WTC11 (cell line): ENCODE measurements around the gene ADGRA1. TPM values are rescaled to one million over a fixed set of nuclear protein-coding genes. Genes with fewer than 3 reads are reported as not detected.
A peak's percentile ranks its signal among the peaks of the same experiment; 100 is the strongest.

ENCODE experiments used
- ATAC-seq: fragments of 200-7000 bp; cut with Tn5 transposase; 2 replicates; pipeline ENCODE4 v1.10.0; 2021; ENCODE audit warnings: mild to moderate bottlenecking, moderate library complexity
- CTCF ChIA-PET: fragments of 300-600 bp; sonication (Branson Sonifier 250); formaldehyde crosslinking; loops from one replicate; lab custom pipeline; 2021; ENCODE audit warnings: antibody characterized with exemption; lab: Charles Lee
- POLR2A ChIA-PET: fragments of 350-600 bp; sonication (Branson Sonifier 250); formaldehyde crosslinking; loops from one replicate; lab custom pipeline; 2021; ENCODE audit warnings: antibody characterized with exemption; lab: Charles Lee
- DNase-seq: peaks from one replicate; pipeline ENCODE4 v3.0.0; 2021; ENCODE audit warnings: low spot score
- H3K27ac Mint-ChIP-seq: 2 replicates; pipeline ENCODE4 v1.8.0; 2021; ENCODE audit warnings: mixed read lengths
- H3K27me3 Mint-ChIP-seq: 2 replicates; pipeline ENCODE4 v1.8.0; 2021; ENCODE audit warnings: low read depth, mild to moderate bottlenecking, moderate library complexity, mixed read lengths
- H3K36me3 Mint-ChIP-seq: 2 replicates; pipeline ENCODE4 v1.8.0; 2021; ENCODE audit warnings: mixed read lengths
- H3K4me1 Mint-ChIP-seq: 2 replicates; pipeline ENCODE4 v1.8.0; 2022; ENCODE audit warnings: mixed read lengths
- H3K4me3 Mint-ChIP-seq: 2 replicates; pipeline ENCODE4 v1.8.0; 2021; ENCODE audit warnings: mild to moderate bottlenecking, moderate library complexity, mixed read lengths
- H3K9me3 Mint-ChIP-seq: 2 replicates; pipeline ENCODE4 v1.8.0; 2021; ENCODE audit warnings: mixed read lengths
- AFF4 ChIP-seq: sonication (generic); formaldehyde crosslinking; IDR thresholded peaks from 2 replicates; pipeline ENCODE4 v1.8.1; 2023; ENCODE audit warnings: mild to moderate bottlenecking, missing genetic modification reagents, borderline replicate concordance
- ATF1 ChIP-seq: sonication (generic); formaldehyde crosslinking; IDR thresholded peaks from 2 replicates; pipeline ENCODE4 v1.8.1; 2023; ENCODE audit warnings: mild to moderate bottlenecking, moderate library complexity, missing genetic modification reagents
- ATF2 ChIP-seq: sonication (generic); formaldehyde crosslinking; IDR thresholded peaks from 2 replicates; pipeline ENCODE4 v1.8.1; 2022; ENCODE audit warnings: low read depth, missing genetic modification reagents, borderline replicate concordance
- CDX4 ChIP-seq: fragments of 250-450 bp; sonication (Bioruptor Pico); IDR thresholded peaks from 2 replicates; pipeline ENCODE4 v1.9.0; 2021; ENCODE audit warnings: moderate library complexity, mild to moderate bottlenecking, inconsistent platforms, borderline replicate concordance
- EMX1 ChIP-seq: fragments of 250-450 bp; sonication (Bioruptor Pico); IDR thresholded peaks from 2 replicates; pipeline ENCODE4 v1.8.0; 2021; ENCODE audit warnings: mild to moderate bottlenecking
- ETV6 ChIP-seq: sonication (generic); formaldehyde crosslinking; IDR thresholded peaks from 2 replicates; pipeline ENCODE4 v1.8.1; 2022; ENCODE audit warnings: mild to moderate bottlenecking, missing genetic modification reagents
- FOXP4 ChIP-seq: sonication (generic); formaldehyde crosslinking; IDR thresholded peaks from 2 replicates; pipeline ENCODE4 v1.8.0; 2022; ENCODE audit warnings: mild to moderate bottlenecking, missing genetic modification reagents
- JAZF1 ChIP-seq: fragments of 250-450 bp; sonication (Bioruptor Pico); IDR thresholded peaks from 2 replicates; pipeline ENCODE4 v1.9.0; 2021; ENCODE audit warnings: moderate library complexity, mild to moderate bottlenecking, inconsistent platforms
- NFE2L1 ChIP-seq: sonication (generic); formaldehyde crosslinking; IDR thresholded peaks from 2 replicates; pipeline ENCODE4 v1.8.1; 2023; ENCODE audit warnings: missing genetic modification reagents
- NFYB ChIP-seq: sonication (generic); formaldehyde crosslinking; conservative IDR thresholded peaks from 2 replicates; pipeline ENCODE4 v1.8.0; 2022; ENCODE audit warnings: low read depth, missing genetic modification reagents
- NR2C2 ChIP-seq: sonication (generic); formaldehyde crosslinking; IDR thresholded peaks from 2 replicates; pipeline ENCODE4 v1.8.0; 2022; ENCODE audit warnings: mild to moderate bottlenecking, missing genetic modification reagents
- NR3C1 ChIP-seq: sonication (generic); formaldehyde crosslinking; conservative IDR thresholded peaks from 2 replicates; pipeline ENCODE4 v1.8.1; 2023; ENCODE audit warnings: low read depth, mild to moderate bottlenecking, missing genetic modification reagents
- OVOL2 ChIP-seq: fragments of 250-450 bp; sonication (Bioruptor Pico); IDR thresholded peaks from 2 replicates; pipeline ENCODE4 v1.9.0; 2021; ENCODE audit warnings: mild to moderate bottlenecking, borderline replicate concordance
- RELA ChIP-seq: sonication (generic); formaldehyde crosslinking; IDR thresholded peaks from 2 replicates; pipeline ENCODE4 v1.8.1; 2022; ENCODE audit warnings: missing genetic modification reagents, mild to moderate bottlenecking, borderline replicate concordance
- RORB ChIP-seq: fragments of 250-450 bp; sonication (Bioruptor Pico); IDR thresholded peaks from 2 replicates; pipeline ENCODE4 v1.9.0; 2021; ENCODE audit warnings: mild to moderate bottlenecking
- SMAD3 ChIP-seq: sonication (generic); formaldehyde crosslinking; IDR thresholded peaks from 2 replicates; pipeline ENCODE4 v1.8.0; 2022; ENCODE audit warnings: missing genetic modification reagents, mild to moderate bottlenecking, borderline replicate concordance
- TEAD1 ChIP-seq: sonication (generic); formaldehyde crosslinking; IDR thresholded peaks from 2 replicates; pipeline ENCODE4 v1.8.0; 2022; ENCODE audit warnings: mild to moderate bottlenecking, missing genetic modification reagents
- TEAD4 ChIP-seq: sonication (generic); formaldehyde crosslinking; IDR thresholded peaks from 2 replicates; pipeline ENCODE4 v1.8.0; 2022; ENCODE audit warnings: mild to moderate bottlenecking, missing genetic modification reagents
- TP53 ChIP-seq: sonication (generic); formaldehyde crosslinking; IDR thresholded peaks from 2 replicates; pipeline ENCODE4 v1.8.1; 2023; ENCODE audit warnings: mild to moderate bottlenecking, missing genetic modification reagents
- ZBTB21 ChIP-seq: sonication (generic); formaldehyde crosslinking; IDR thresholded peaks from 2 replicates; pipeline ENCODE4 v1.8.1; 2023; ENCODE audit warnings: mild to moderate bottlenecking, missing genetic modification reagents, borderline replicate concordance
- ZNF121 ChIP-seq: sonication (generic); formaldehyde crosslinking; IDR thresholded peaks from 2 replicates; pipeline ENCODE4 v1.8.0; 2023; ENCODE audit warnings: missing genetic modification reagents
- ZNF138 ChIP-seq: sonication (generic); formaldehyde crosslinking; conservative IDR thresholded peaks from 2 replicates; pipeline ENCODE4 v1.8.1; 2022; ENCODE audit warnings: mild to moderate bottlenecking, moderate library complexity, missing genetic modification reagents
- ZNF317 ChIP-seq: sonication (generic); formaldehyde crosslinking; IDR thresholded peaks from 2 replicates; pipeline ENCODE4 v1.8.1; 2023; ENCODE audit warnings: low read depth, mild to moderate bottlenecking, moderate library complexity, missing genetic modification reagents, borderline replicate concordance
- ZNF416 ChIP-seq: fragments of 250-450 bp; sonication (Bioruptor Pico); IDR thresholded peaks from 2 replicates; pipeline ENCODE4 v1.9.0; 2021; ENCODE audit warnings: mild to moderate bottlenecking, inconsistent platforms
- ZNF423 ChIP-seq: fragments of 250-450 bp; sonication (Bioruptor Pico); IDR thresholded peaks from 2 replicates; pipeline ENCODE4 v2.1.2; 2022; ENCODE audit warnings: mild to moderate bottlenecking, moderate library complexity
- total RNA-seq: library from RNA; stranded (reverse); gene quantifications from 3 replicates; pipeline ENCODE4 v1.2.3, GENCODE V29; 2021

Gene ADGRA1
- total RNA-seq, 1 experiment from 2014 or later = 0.20 TPM

GRCh38 chr10:133176546-133176945, 88.8 kb downstream of the ADGRA1 start:
- TF ChIP-seq ZNF416 (CRISPR knock-in tag) (no peak), ZNF317 (no peak), CDX4 (CRISPR knock-in tag) (no peak), ATF2 (no peak), ETV6 (CRISPR knock-in tag) (no peak), EMX1 (no peak), AFF4 (CRISPR knock-in tag) (no peak), ZNF121 (CRISPR knock-in tag) (no peak), NFYB (no peak), OVOL2 (CRISPR knock-in tag) (no peak)
- Mint-ChIP-seq H3K27ac (no peak overlapping the region), H3K27me3 (no peaks in the 10 kb centered on the region; the same call in 1 of the 2 replicates), H3K9me3 (peaks cover 41% of the 10 kb centered on the region), H3K4me1 (no peaks in the 10 kb centered on the region), H3K36me3 (peaks cover 27% of the 10 kb centered on the region), H3K4me3 (no peak overlapping the region)
- no peak for DNase-seq
- ChIA-PET POLR2A (no interaction called here), CTCF (no interaction called here)
- ATAC-seq = no peak

- CTCF ChIA-PET = no interaction called here
- ATAC-seq = no peak
- H3K9me3 Mint-ChIP-seq = peaks cover 41% of the 10 kb centered on the region
- TF ChIP-seq NR3C1 (CRISPR knock-in tag) = peak; percentile 28; the same call in 1 of the 2 replicates
- no peak for TF ChIP-seq JAZF1 (CRISPR knock-in tag)
- no peak for TF ChIP-seq RORB (CRISPR knock-in tag)
- TF ChIP-seq ZNF138 = 0 out of 2 replicates have a peak, but pooled peaks have one; percentile 38
- TF ChIP-seq NFE2L1 (CRISPR knock-in tag) = peak; percentile 69; the same call in 1 of the 2 replicates
- no peak for TF ChIP-seq FOXP4 (CRISPR knock-in tag)
- TF ChIP-seq TEAD4 = no peak
- no peak for TF ChIP-seq TP53 (CRISPR knock-in tag)
- TF ChIP-seq NR2C2 = no peak
- TF ChIP-seq RELA (CRISPR knock-in tag) = no peak
- no peak for TF ChIP-seq OVOL2 (CRISPR knock-in tag)
- no peak for TF ChIP-seq ZNF423
- no peak for TF ChIP-seq TEAD1
- no peak for TF ChIP-seq SMAD3 (CRISPR knock-in tag)
- no peak for TF ChIP-seq ATF1 (CRISPR knock-in tag)
- TF ChIP-seq ZBTB21 (CRISPR knock-in tag) = peak; percentile 63; the same call in 1 of the 2 replicates
- TF ChIP-seq AFF4 (CRISPR knock-in tag) = no peak
- TF ChIP-seq, all 79 proteins: peak for 4
- no peak for DNase-seq
- H3K27ac Mint-ChIP-seq = peak overlapping the region; percentile 21
- no peak overlapping the region for H3K4me3 Mint-ChIP-seq
- peaks cover 27% of the 10 kb centered on the region for H3K36me3 Mint-ChIP-seq
- no peaks in the 10 kb centered on the region for H3K4me1 Mint-ChIP-seq
- no peaks in the 10 kb centered on the region; the same call in 1 of the 2 replicates for H3K27me3 Mint-ChIP-seq
- POLR2A ChIA-PET = no interaction called here
Measured at GRCh38 chr10:133177380-133178157, 89.8 kb downstream of the ADGRA1 start.
